ENCODE results near the gene TRMO. TPM values are rescaled to one million over a fixed set of nuclear protein-coding genes. Genes with fewer than 3 reads are reported as not detected.

TRMO gene
- total RNA-seq, 1 experiment from 2014 or later = 10.4 TPM

- ATAC-seq = no peak
- intact Hi-C loops (cut with micrococcal nuclease; ENCODE audit: unreplicated experiment) = no loop called here
Measured at GRCh38 chr9:97889941-97890887, 32.1 kb downstream of the TRMO start.

GRCh38 chr9:97880336-97880735 is 42.0 kb downstream of the TRMO start:
- CTCF ChIA-PET = no interaction called here

More at GRCh38 chr9:97889941-97890887, 32.1 kb downstream of the TRMO start:
- in situ Hi-C loops (cut with HindIII; ENCODE audit: low pct_unique_long_range_greater_than_20kb, low sequenced_read_pairs) = no loop called here
- Histone ChIP-seq H3K9me3 (ENCODE audit: control insufficient read depth, insufficient read depth, low read depth, low read length) (no peaks in the 10 kb centered on the region), H3K4me1 (ENCODE audit: control insufficient read depth, insufficient read depth, low read length) (no peaks in the 10 kb centered on the region), H3K36me3 (ENCODE audit: control insufficient read depth, insufficient read depth, low read length) (no peaks in the 10 kb centered on the region), H3K4me3 (ENCODE audit: low read depth in 2 of 2, low read length in 2 of 2) (no peak overlapping the region), H3K27me3 (ENCODE audit: control insufficient read depth, insufficient read depth, low read length) (no peaks in the 10 kb centered on the region), H3K27ac (ENCODE audit: low read length) (no peak overlapping the region)
- TF ChIP-seq CTCF (IDR thresholded peaks at IDR 0.05) (peak; percentile 76), SIN3A (IDR thresholded peaks at IDR 0.05; ENCODE audit: borderline replicate concordance, insufficient read depth, low read depth, low read length) (no peak)
- ChIA-PET POLR2A (no interaction called here), CTCF (interaction anchor here (1.0 kb wide), 1 partner anchor 8 kb away, joined by 3 read pairs; no protein-coding TSS in a partner anchor)
- DNase-seq (ENCODE audit: low read depth, low spot score) = no peak
- BruUV-seq (replicated peaks) = no TSS peak

More at GRCh38 chr9:97880336-97880735, 42.0 kb downstream of the TRMO start:
- no peak overlapping the region for H3K27ac ChIP-seq (ENCODE audit: low read length)
- POLR2A ChIA-PET = no interaction called here
- TF ChIP-seq CTCF (IDR thresholded peaks at IDR 0.05) (no peak), SIN3A (IDR thresholded peaks at IDR 0.05; ENCODE audit: borderline replicate concordance, insufficient read depth, low read depth, low read length) (no peak), REST (IDR thresholded peaks at IDR 0.05; ENCODE audit: insufficient read depth in 1 of 2, low read depth in 2 of 2, low read length in 1 of 2) (no peak), POLR2AphosphoS5 (IDR thresholded peaks at IDR 0.05; ENCODE audit: low read depth, low read length) (no peak), TCF7L2 (IDR thresholded peaks at IDR 0.05; ENCODE audit: low read depth, low read length) (no peak)
- in situ Hi-C loops (cut with HindIII; ENCODE audit: low pct_unique_long_range_greater_than_20kb, low sequenced_read_pairs) = no loop called here
- no peaks in the 10 kb centered on the region for H3K36me3 ChIP-seq (ENCODE audit: control insufficient read depth, insufficient read depth, low read length)
- H3K4me3 ChIP-seq (ENCODE audit: low read depth in 2 of 2, low read length in 2 of 2) = no peak overlapping the region
- no TSS peak for BruUV-seq (replicated peaks)
- DNase-seq (ENCODE audit: low read depth, low spot score) (no peak), ATAC-seq (no peak)
- H3K9me3 ChIP-seq (ENCODE audit: control insufficient read depth, insufficient read depth, low read depth, low read length) = no peaks in the 10 kb centered on the region
- H3K4me1 ChIP-seq (ENCODE audit: control insufficient read depth, insufficient read depth, low read length) = peaks cover 3% of the 10 kb centered on the region; the same call in 1 of the 2 replicates
- no peaks in the 10 kb centered on the region for H3K27me3 ChIP-seq (ENCODE audit: control insufficient read depth, insufficient read depth, low read length)
- intact Hi-C loops (cut with micrococcal nuclease; ENCODE audit: unreplicated experiment) = no loop called here

Measured in Panc1 (cell line).